Measurements from ENCODE around the gene RMRP. TPM values are rescaled to one million over a fixed set of nuclear protein-coding genes. Genes with fewer than 3 reads are reported as not detected.
A peak's percentile ranks its signal among the peaks of the same experiment; 100 is the strongest.

Gene RMRP
- total RNA-seq, 4 donors from 2014 or later = 1,115 to 7,222 (median 2,718) TPM

DNA sequence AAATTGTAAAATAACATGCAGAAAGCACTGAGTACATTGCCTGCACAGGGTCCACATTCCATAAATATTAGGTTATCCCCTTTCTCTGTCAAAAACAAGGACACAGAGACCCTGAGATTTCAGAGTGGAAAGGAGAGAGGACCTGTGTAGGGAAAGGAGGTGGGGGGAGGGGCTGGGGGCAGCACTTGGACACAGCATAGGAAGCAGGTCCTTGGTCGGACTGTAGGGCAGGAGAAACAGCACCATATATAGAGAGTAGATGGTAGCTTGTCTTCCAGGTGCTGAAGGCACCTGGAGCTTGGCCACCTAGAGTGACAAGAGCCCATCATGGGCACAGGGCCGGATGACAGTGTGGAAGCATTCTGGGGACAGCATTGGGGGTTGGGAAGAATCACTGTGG lies 29.5 kb upstream of the RMRP start:
- H3K4me3 ChIP-seq = peak overlapping the region; percentile 14 to 75 (median 58)
- H3K27ac ChIP-seq = peak overlapping the region; percentile 85 to 95 (median 92)
- peaks cover 0 to 6% (median 0%) of the 10 kb centered on the region in 4 donors for H3K36me3 ChIP-seq
- in situ Hi-C loops (cut with MboI; ENCODE audit: low pct_ligation_motif_present in 1 of 4, low pct_unique_long_range_greater_than_20kb in 1 of 4, low sequenced_read_pairs in 3 of 4) (loop anchor here in 1 of 4 donors (25.0 kb wide), 1 partner anchor 700 kb away; the partner anchor contains the start of gene DNAJB5), intact Hi-C loops (cut with DNase I; ENCODE audit: low total_unique reads) (no loop called here)
- WGBS, 2 donors (ENCODE audit: low coverage in 1 of 2) = 60 to 68% methylated on average over 1 to 2 of the region's 2 CpGs
- no peaks in the 10 kb centered on the region for H3K9me3 ChIP-seq
- TF ChIP-seq, protein P1, sequence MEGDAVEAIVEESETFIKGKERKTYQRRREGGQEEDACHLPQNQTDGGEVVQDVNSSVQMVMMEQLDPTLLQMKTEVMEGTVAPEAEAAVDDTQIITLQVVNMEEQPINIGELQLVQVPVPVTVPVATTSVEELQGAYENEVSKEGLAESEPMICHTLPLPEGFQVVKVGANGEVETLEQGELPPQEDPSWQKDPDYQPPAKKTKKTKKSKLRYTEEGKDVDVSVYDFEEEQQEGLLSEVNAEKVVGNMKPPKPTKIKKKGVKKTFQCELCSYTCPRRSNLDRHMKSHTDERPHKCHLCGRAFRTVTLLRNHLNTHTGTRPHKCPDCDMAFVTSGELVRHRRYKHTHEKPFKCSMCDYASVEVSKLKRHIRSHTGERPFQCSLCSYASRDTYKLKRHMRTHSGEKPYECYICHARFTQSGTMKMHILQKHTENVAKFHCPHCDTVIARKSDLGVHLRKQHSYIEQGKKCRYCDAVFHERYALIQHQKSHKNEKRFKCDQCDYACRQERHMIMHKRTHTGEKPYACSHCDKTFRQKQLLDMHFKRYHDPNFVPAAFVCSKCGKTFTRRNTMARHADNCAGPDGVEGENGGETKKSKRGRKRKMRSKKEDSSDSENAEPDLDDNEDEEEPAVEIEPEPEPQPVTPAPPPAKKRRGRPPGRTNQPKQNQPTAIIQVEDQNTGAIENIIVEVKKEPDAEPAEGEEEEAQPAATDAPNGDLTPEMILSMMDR (IDR thresholded peaks at IDR 0.05) = no peak
- TF ChIP-seq POLR2A (IDR thresholded peaks at IDR 0.05) = no peak
- no peak for TF ChIP-seq EP300 (IDR thresholded peaks at IDR 0.05; ENCODE audit: low read depth)
- no peak for TF ChIP-seq POLR2AphosphoS5 (IDR thresholded peaks at IDR 0.05)
- H3K27me3 ChIP-seq = no peaks in the 10 kb centered on the region
- no peak for DNase-seq
- peaks cover 0 to 21% (median 8%) of the 10 kb centered on the region in 4 donors for H3K4me1 ChIP-seq

DNA sequence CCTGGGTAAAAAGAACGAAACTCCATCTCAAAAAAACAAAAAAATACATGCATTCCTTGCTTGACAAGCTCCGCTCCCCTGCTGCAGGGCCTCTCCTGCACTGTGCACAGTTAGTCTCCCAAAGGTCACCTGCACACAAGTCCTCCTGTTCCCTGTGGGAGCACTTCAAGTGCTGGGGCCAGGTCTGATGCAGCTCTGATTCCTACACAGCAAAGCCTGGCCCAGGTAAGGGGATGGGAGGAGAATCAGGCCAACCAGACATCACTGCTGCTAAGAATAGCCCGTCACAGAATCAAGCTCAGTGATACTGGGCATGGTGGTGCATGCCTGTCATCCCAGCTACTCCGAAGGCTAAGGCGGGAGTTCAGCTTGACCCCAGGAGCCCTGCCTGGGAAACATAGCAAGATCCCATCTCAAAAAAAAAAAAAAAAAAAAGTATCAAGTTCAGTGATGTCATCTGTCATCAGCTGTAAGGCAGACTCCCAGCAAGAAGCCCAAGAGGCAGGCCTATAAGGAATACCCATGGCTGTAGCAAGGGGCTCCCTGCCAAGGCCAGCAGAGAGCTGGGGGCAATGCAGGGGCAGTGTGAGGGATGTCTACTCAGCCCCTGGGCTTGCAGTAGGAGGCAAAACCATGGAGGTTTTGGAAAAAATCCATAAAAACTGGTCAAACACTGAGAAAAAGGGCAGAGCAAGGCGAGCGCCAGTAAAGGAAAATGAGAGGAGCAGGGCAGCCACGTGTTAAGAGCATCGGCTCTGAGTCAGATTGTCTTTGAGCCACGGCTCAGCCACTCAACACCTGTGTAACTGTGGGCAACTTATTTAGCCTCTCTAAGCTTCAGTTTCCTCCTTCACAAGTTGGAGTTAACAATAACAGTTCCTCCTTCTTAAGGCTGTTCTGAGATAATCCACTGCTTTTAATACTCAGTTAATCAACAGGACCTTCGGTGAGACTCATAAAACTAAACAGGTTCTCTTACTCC lies 28.7 kb upstream of the RMRP start:
- 64 to 85% methylated on average over 7 to 11 of the region's 11 CpGs for WGBS, 2 donors (ENCODE audit: low coverage in 1 of 2)
- H3K9me3 ChIP-seq = no peaks in the 10 kb centered on the region
- DNase-seq = no peak
- no peak for TF ChIP-seq POLR2AphosphoS5 (IDR thresholded peaks at IDR 0.05)
- H3K27ac ChIP-seq = peak overlapping the region; percentile 85 to 95 (median 92)
- peaks cover 0 to 21% (median 7%) of the 10 kb centered on the region in 4 donors for H3K4me1 ChIP-seq
- in situ Hi-C loops (cut with MboI; ENCODE audit: low pct_ligation_motif_present in 1 of 4, low pct_unique_long_range_greater_than_20kb in 1 of 4, low sequenced_read_pairs in 3 of 4) (loop anchor here in 1 of 4 donors (25.0 kb wide), 1 partner anchor 699 kb away; the partner anchor contains the start of gene DNAJB5), intact Hi-C loops (cut with DNase I; ENCODE audit: low total_unique reads) (no loop called here)
- H3K36me3 ChIP-seq = peaks cover 0 to 6% (median 0%) of the 10 kb centered on the region in 4 donors
- no peaks in the 10 kb centered on the region for H3K27me3 ChIP-seq
- peak overlapping the region in 3 of 4 donors; percentile 52 to 75 (median 64) for H3K4me3 ChIP-seq

DNA sequence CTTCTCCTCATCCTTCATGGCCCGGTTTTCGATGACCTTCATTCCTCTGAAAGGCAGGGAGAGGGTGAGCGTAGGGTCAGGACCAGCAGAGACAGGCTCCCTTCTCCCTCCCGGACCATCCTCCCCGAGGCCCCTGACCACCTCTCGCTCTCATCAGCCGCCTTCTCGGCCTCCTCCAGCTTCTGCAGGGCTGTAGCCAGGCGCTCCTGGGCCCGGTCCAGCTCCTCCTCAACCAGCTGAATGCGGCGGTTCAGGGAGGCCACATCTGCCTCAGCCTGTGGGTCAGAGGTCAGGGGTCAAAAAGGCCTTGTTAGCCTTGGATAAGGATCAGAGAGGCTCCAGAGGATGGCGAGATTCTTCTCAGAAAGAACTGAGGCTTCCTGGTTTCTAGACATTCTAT lies 27.7 kb upstream of the RMRP start:
- in situ Hi-C loops (cut with MboI; ENCODE audit: low pct_ligation_motif_present in 1 of 4, low pct_unique_long_range_greater_than_20kb in 1 of 4, low sequenced_read_pairs in 3 of 4) = loop anchor here in 1 of 4 donors (25.0 kb wide), 1 partner anchor 698 kb away; the partner anchor contains the start of gene DNAJB5
- TF ChIP-seq POLR2AphosphoS5 (IDR thresholded peaks at IDR 0.05) (no peak), EP300 (IDR thresholded peaks at IDR 0.05; ENCODE audit: low read depth) (no peak), POLR2A (IDR thresholded peaks at IDR 0.05) (no peak)
- TF ChIP-seq, protein P1 (IDR thresholded peaks at IDR 0.05) = no peak
- DNase-seq = no peak
- intact Hi-C loops (cut with DNase I; ENCODE audit: low total_unique reads) = no loop called here
- H3K9me3 ChIP-seq = no peaks in the 10 kb centered on the region
- peaks cover 0 to 21% (median 2%) of the 10 kb centered on the region in 4 donors for H3K4me1 ChIP-seq
- peak overlapping the region in 3 of 4 donors; percentile 11 to 75 (median 64) for H3K4me3 ChIP-seq
- H3K27ac ChIP-seq = peak overlapping the region; percentile 39 to 95 (median 92)
- no peaks in the 10 kb centered on the region for H3K27me3 ChIP-seq
- H3K36me3 ChIP-seq = peaks cover 0 to 6% (median 0%) of the 10 kb centered on the region in 4 donors
- WGBS, 2 donors (ENCODE audit: low coverage in 1 of 2) = 93 to 94% methylated on average over 8 to 13 of the region's 13 CpGs

DNA sequence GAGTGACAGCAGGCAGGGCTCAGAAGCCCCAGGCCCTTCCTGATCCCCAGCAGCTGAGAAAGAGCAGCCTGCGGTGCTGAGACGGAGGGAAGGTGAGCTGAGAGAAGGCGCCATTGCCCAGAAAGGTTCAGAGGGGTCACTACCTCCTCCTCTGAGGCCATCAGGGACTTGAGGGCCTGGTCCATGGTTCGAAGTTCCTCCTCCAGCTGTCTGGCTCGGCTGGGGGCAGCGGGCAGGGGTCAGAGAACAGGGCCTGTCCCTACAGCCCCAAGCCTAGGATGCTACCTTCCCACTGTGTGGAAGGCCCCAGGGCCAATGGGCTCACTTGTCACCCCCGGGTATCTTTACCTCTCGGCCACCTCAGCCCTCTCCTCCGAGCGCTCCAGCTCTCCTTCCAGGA lies 27.1 kb upstream of the RMRP start:
- no peak for DNase-seq
- peak overlapping the region; percentile 39 to 95 (median 92) for H3K27ac ChIP-seq
- no peaks in the 10 kb centered on the region for H3K27me3 ChIP-seq
- WGBS, 2 donors (ENCODE audit: low coverage in 1 of 2) = 89 to 100% methylated on average over 2 to 10 of the region's 10 CpGs
- peaks cover 0 to 6% (median 0%) of the 10 kb centered on the region in 4 donors for H3K36me3 ChIP-seq
- TF ChIP-seq POLR2AphosphoS5 (IDR thresholded peaks at IDR 0.05) (no peak), POLR2A (IDR thresholded peaks at IDR 0.05) (no peak), EP300 (IDR thresholded peaks at IDR 0.05; ENCODE audit: low read depth) (no peak)
- TF ChIP-seq, protein P1 (IDR thresholded peaks at IDR 0.05) = no peak
- intact Hi-C loops (cut with DNase I; ENCODE audit: low total_unique reads) = no loop called here
- H3K4me3 ChIP-seq = peak overlapping the region in 2 of 4 donors; percentile 11 to 75
- no peaks in the 10 kb centered on the region for H3K9me3 ChIP-seq
- in situ Hi-C loops (cut with MboI; ENCODE audit: low pct_ligation_motif_present in 1 of 4, low pct_unique_long_range_greater_than_20kb in 1 of 4, low sequenced_read_pairs in 3 of 4) = loop anchor here in 1 of 4 donors (25.0 kb wide), 1 partner anchor 698 kb away; the partner anchor contains the start of gene DNAJB5
- H3K4me1 ChIP-seq = peaks cover 0 to 16% (median under 1%) of the 10 kb centered on the region in 4 donors

Data from transverse colon (tissue), 4 donors.